Spleen (tissue), 11 donors: ENCODE results near the gene PNO1. TPM values are rescaled to one million over a fixed set of nuclear protein-coding genes. Genes with fewer than 3 reads are reported as not detected.

ENCODE experiments used
- DNase-seq: peaks from one replicate; pipeline ENCODE4 v3.0.0-alpha.2; 2020
- H3K27ac ChIP-seq, 8 donors: fragments of 200-600 bp; sonication (generic) in 7 of 8; 1 replicate in 4 of 8; 2 replicates in 4 of 8; pipeline versions ENCODE4 v1.5.0 to v1.8.0; 2016 to 2021; ENCODE audit warnings: inconsistent platforms in 4 of 8, mild to moderate bottlenecking in 4 of 8, moderate library complexity in 1 of 8
- H3K27me3 ChIP-seq, 7 donors: fragments of 200-600 bp; sonication (generic) in 6 of 7; replicated peaks in 1 of 7; 1 replicate in 4 of 7; 2 replicates in 3 of 7; pipeline versions ENCODE4 v1.5.0 to v1.8.0; 2016 to 2021; ENCODE audit warnings: inconsistent platforms in 3 of 7, mild to moderate bottlenecking in 1 of 7
- H3K36me3 ChIP-seq, 6 donors: fragments of 200-600 bp; sonication (generic) in 5 of 6; 1 replicate in 4 of 6; 2 replicates in 2 of 6; pipeline versions ENCODE4 v1.5.0 to v1.8.0; 2016 to 2021; ENCODE audit warnings: inconsistent platforms in 2 of 6
- H3K4me1 ChIP-seq, 6 donors: fragments of 200-600 bp; sonication (generic) in 5 of 6; 1 replicate in 3 of 6; 2 replicates in 3 of 6; pipeline versions ENCODE4 v1.5.0 to v1.8.0; 2016 to 2021; ENCODE audit warnings: inconsistent platforms in 3 of 6
- H3K4me3 ChIP-seq, 8 donors: fragments of 200-600 bp; sonication (generic) in 7 of 8; 1 replicate in 4 of 8; 2 replicates in 4 of 8; pipeline versions ENCODE4 v1.5.0 to v1.8.0; 2016 to 2021; ENCODE audit warnings: inconsistent platforms in 4 of 8, mild to moderate bottlenecking in 4 of 8, moderate library complexity in 2 of 8
- H3K9me3 ChIP-seq, 8 donors: fragments of 200-600 bp; sonication (generic) in 7 of 8; 1 replicate in 4 of 8; 2 replicates in 4 of 8; pipeline versions ENCODE4 v1.5.0 to v1.8.0; 2016 to 2021; ENCODE audit warnings: inconsistent platforms in 4 of 8
- CTCF ChIP-seq, 11 experiments: fragments of 200-600 bp in 7 of 11; fragments of 450-650 bp in 4 of 11; sonication (generic) in 4 of 11; IDR thresholded peaks in 8 of 11; conservative IDR thresholded peaks in 3 of 11; 1 replicate in 7 of 11; 2 replicates in 4 of 11; pipeline versions ENCODE4 v1.4.0 to v1.8.0; 2016 to 2021; ENCODE audit warnings: antibody characterized with exemption in 11 of 11, inconsistent platforms in 4 of 11, mild to moderate bottlenecking in 1 of 11
- POLR2A ChIP-seq, 3 donors: fragments of 450-650 bp; IDR thresholded peaks; one replicate each; pipeline ENCODE4 v1.5.1; 2017; ENCODE audit warnings: antibody characterized with exemption in 3 of 3, mild to moderate bottlenecking in 1 of 3
- POLR2AphosphoS5 ChIP-seq, 3 donors: sonication (generic); formaldehyde crosslinking; IDR thresholded peaks; one replicate each; pipeline ENCODE4 v1.5.1; 2017; ENCODE audit warnings: antibody characterized with exemption in 3 of 3
- WGBS, 5 donors: extraction: QIAGEN DNeasy Blood & Tissue Kit in 3 of 5; methylation state at CpG; one replicate each; pipeline versions ENCODE4 v1.1.5 to v1.1.7; 2013 to 2018; 5-methylcytosine and 5-hydroxymethylcytosine counted together
- intact Hi-C: fragments of 100-400 bp; cut with DNase I; formaldehyde crosslinking; loops from one replicate; pipeline ENCODE4 v1.15.0; 2023; ENCODE audit warnings: low total_unique reads
- polyA plus RNA-seq, 3 donors: library from polyadenylated mRNA; stranded (reverse); fragments of 200-250 nt; gene quantifications; one replicate each; pipeline ENCODE4 v1.2.1, GENCODE V29; 2013
- total RNA-seq, 7 donors: library from RNA; depleted of rRNA in 3 of 7; stranded (reverse); fragments of >200 nt in 3 of 7; fragmentation: NEBNext Ultra II Directional in 4 of 7; extraction: Animal tissue kit (Norgen Biotek cat#: 25700) in 4 of 7; gene quantifications; one replicate each; pipeline versions ENCODE4 v1.1.0 to v1.2.1, GENCODE V29; 2016 to 2021
- donor health status: healthy with polysubstance abuse.
- donor health status: DM: no; HTN: no; CAD: no; lungs with moderate emphysema.
- donor health status: DM: no; HTN: no; CAD: no.
- donor health status: Bipolar disorder and iron deficiency.
- donor health status: healthy.
- donor health status: DM: no; HTN: no; CAD: no.
- donor health status: DM: yes; HTN: yes; CAD: no.

PNO1 gene
- total and polyA plus RNA-seq, 10 donors: 5.4 to 13.5 (median 10.7) TPM

GRCh38 chr2:68124321-68124720 lies 33.4 kb upstream of the PNO1 start:
- TF ChIP-seq POLR2AphosphoS5 (IDR thresholded peaks at IDR 0.05): no peak
- TF ChIP-seq CTCF (IDR thresholded peaks at IDR 0.05 in 8 of 11, conservative IDR thresholded peaks at IDR 0.05 in 3 of 11): no peak
- TF ChIP-seq POLR2A (IDR thresholded peaks at IDR 0.05): no peak
- H3K4me3 ChIP-seq: no peak overlapping the region
- H3K27me3 ChIP-seq: no peaks in the 10 kb centered on the region
- DNase-seq: no peak
- WGBS, 5 donors: 48 to 93% (median 74%) methylated on average over 2 of the region's 2 CpGs
- intact Hi-C loops: loop anchor here (5.0 to 10.0 kb wide), 3 partner anchors 60 to 318 kb away; no protein-coding TSS in a partner anchor
- H3K4me1 ChIP-seq: peaks cover 9 to 39% (median 18%) of the 10 kb centered on the region in 6 donors
- H3K36me3 ChIP-seq: no peaks in the 10 kb centered on the region
- no peaks in the 10 kb centered on the region for H3K9me3 ChIP-seq
- no peak overlapping the region for H3K27ac ChIP-seq

- Histone ChIP-seq H3K27me3 (no peaks in the 10 kb centered on the region), H3K4me3 (no peak overlapping the region), H3K4me1 (peaks cover 9 to 35% (median 17%) of the 10 kb centered on the region in 6 donors), H3K9me3 (no peaks in the 10 kb centered on the region), H3K27ac (no peak overlapping the region), H3K36me3 (peaks cover 0 to 7% (median 2%) of the 10 kb centered on the region in 6 donors)
- TF ChIP-seq POLR2AphosphoS5 (IDR thresholded peaks at IDR 0.05): no peak
- no peak for TF ChIP-seq CTCF (IDR thresholded peaks at IDR 0.05 in 8 of 11, conservative IDR thresholded peaks at IDR 0.05 in 3 of 11)
- no peak for TF ChIP-seq POLR2A (IDR thresholded peaks at IDR 0.05)
- 71 to 91% (median 81%) methylated on average over 5 of the region's 5 CpGs for WGBS, 5 donors
- intact Hi-C loops: loop anchor here (10.0 kb wide), 2 partner anchors 59 to 159 kb away; no protein-coding TSS in a partner anchor
- no peak for DNase-seq
Observed at GRCh38 chr2:68125821-68126220, 31.9 kb upstream of the PNO1 start.

- DNase-seq: no peak
- H3K9me3 ChIP-seq: no peaks in the 10 kb centered on the region
- 78 to 90% (median 85%) methylated on average over 2 of the region's 2 CpGs for WGBS, 5 donors
- intact Hi-C loops: loop anchor here (10.0 kb wide), 2 partner anchors 58 to 158 kb away; no protein-coding TSS in a partner anchor
- H3K4me1 ChIP-seq: peaks cover 9 to 28% (median 13%) of the 10 kb centered on the region in 6 donors
- H3K27ac ChIP-seq: no peak overlapping the region
- no peaks in the 10 kb centered on the region for H3K27me3 ChIP-seq
- no peak for TF ChIP-seq POLR2A (IDR thresholded peaks at IDR 0.05)
- TF ChIP-seq POLR2AphosphoS5 (IDR thresholded peaks at IDR 0.05): no peak
- no peak for TF ChIP-seq CTCF (IDR thresholded peaks at IDR 0.05 in 8 of 11, conservative IDR thresholded peaks at IDR 0.05 in 3 of 11)
- H3K4me3 ChIP-seq: no peak overlapping the region
- peaks cover 0 to 14% (median 3%) of the 10 kb centered on the region in 6 donors for H3K36me3 ChIP-seq
Observed at GRCh38 chr2:68126561-68126960, 31.1 kb upstream of the PNO1 start.

GRCh38 chr2:68127358-68128242 lies 30.1 kb upstream of the PNO1 start:
- Histone ChIP-seq H3K4me1 (peaks cover 1 to 18% (median 4%) of the 10 kb centered on the region in 6 donors), H3K9me3 (no peaks in the 10 kb centered on the region), H3K27me3 (no peaks in the 10 kb centered on the region), H3K36me3 (peaks cover 0 to 25% (median 3%) of the 10 kb centered on the region in 6 donors), H3K27ac (peak overlapping the region in 1 of 8 donors; percentile 5), H3K4me3 (no peak overlapping the region)
- no peak for DNase-seq
- intact Hi-C loops: loop anchor here (10.0 kb wide), 2 partner anchors 57 to 157 kb away; no protein-coding TSS in a partner anchor
- TF ChIP-seq POLR2A (IDR thresholded peaks at IDR 0.05): no peak
- no peak for TF ChIP-seq CTCF (IDR thresholded peaks at IDR 0.05 in 8 of 11, conservative IDR thresholded peaks at IDR 0.05 in 3 of 11)
- no peak for TF ChIP-seq POLR2AphosphoS5 (IDR thresholded peaks at IDR 0.05)
- WGBS, 5 donors: 22 to 83% (median 43%) methylated on average over 2 of the region's 2 CpGs
